H9 (cell line): ENCODE data around the gene LYZL6. TPM values are rescaled to one million over a fixed set of nuclear protein-coding genes. Genes with fewer than 3 reads are reported as not detected.

Experiments used
- DNase-seq: peaks from one replicate; pipeline ENCODE4 v3.0.0-alpha.2; 2017
- H2AFZ ChIP-seq: one replicate; pipeline ENCODE4 v1.6.1; 2013; ENCODE audit warnings: mild to moderate bottlenecking, low read length, control low read depth, moderate library complexity
- H2AK5ac ChIP-seq: 2 replicates; pipeline ENCODE4 v1.6.1; 2013; ENCODE audit warnings: low read length, control low read depth, mixed read lengths; ENCODE audit not compliant: insufficient read length
- H2BK120ac ChIP-seq: one replicate; pipeline ENCODE4 v1.6.1; 2013; ENCODE audit warnings: low read depth, mild to moderate bottlenecking, low read length, control low read depth, inconsistent platforms; ENCODE audit not compliant: poor library complexity, severe bottlenecking
- H2BK12ac ChIP-seq: 2 replicates; pipeline ENCODE4 v1.6.1; 2013; ENCODE audit warnings: low read length, control low read depth, mixed read lengths, low read depth; ENCODE audit not compliant: insufficient read length
- H2BK15ac ChIP-seq: 2 replicates; pipeline ENCODE4 v1.6.1; 2013; ENCODE audit warnings: low read depth, low read length, control low read depth
- H2BK20ac ChIP-seq: one replicate; pipeline ENCODE4 v1.6.1; 2013; ENCODE audit warnings: low read depth, mild to moderate bottlenecking, low read length, control low read depth, inconsistent platforms; ENCODE audit not compliant: poor library complexity, severe bottlenecking
- H2BK5ac ChIP-seq: 2 replicates; pipeline ENCODE4 v1.6.1; 2013; ENCODE audit warnings: low read length, control low read depth, mixed read lengths; ENCODE audit not compliant: insufficient read length
- H3K14ac ChIP-seq: 2 replicates; pipeline ENCODE4 v1.6.1; 2013; ENCODE audit warnings: low read length, control low read depth; ENCODE audit not compliant: insufficient read depth
- H3K18ac ChIP-seq: 2 replicates; pipeline ENCODE4 v1.6.1; 2013; ENCODE audit warnings: low read depth, mild to moderate bottlenecking, mixed read lengths, low read length, control low read depth; ENCODE audit not compliant: insufficient read length
- H3K23ac ChIP-seq: 2 replicates; pipeline ENCODE4 v1.6.1; 2013; ENCODE audit warnings: low read length, control low read depth, mixed read lengths, low read depth; ENCODE audit not compliant: insufficient read length
- H3K23me2 ChIP-seq: 2 replicates; pipeline ENCODE4 v1.6.1; 2013; ENCODE audit warnings: low read depth, mild to moderate bottlenecking, mixed read lengths, low read length, control low read depth; ENCODE audit not compliant: insufficient read length, poor library complexity, severe bottlenecking
- H3K27ac ChIP-seq: 2 replicates; pipeline ENCODE4 v1.5.1; 2013; ENCODE audit warnings: low read length, control low read depth, mixed read lengths, low read depth; ENCODE audit not compliant: insufficient read length
- H3K27me3 ChIP-seq: 2 replicates; pipeline ENCODE4 v1.6.1; 2013; ENCODE audit warnings: low read length, control low read depth, inconsistent platforms; ENCODE audit not compliant: insufficient read depth
- H3K4ac ChIP-seq: 2 replicates; pipeline ENCODE4 v1.6.1; 2013; ENCODE audit warnings: low read depth, mild to moderate bottlenecking, control low read depth, inconsistent platforms, low read length, moderate library complexity
- H3K4me1 ChIP-seq: 2 replicates; pipeline ENCODE4 v1.6.1; 2013; ENCODE audit warnings: low read length, control low read depth, inconsistent platforms; ENCODE audit not compliant: insufficient read depth
- H3K4me2 ChIP-seq: 2 replicates; pipeline ENCODE4 v1.6.1; 2013; ENCODE audit warnings: low read length, control low read depth, mixed read lengths; ENCODE audit not compliant: insufficient read length, insufficient read depth
- H3K56ac ChIP-seq: 2 replicates; pipeline ENCODE4 v1.6.1; 2013; ENCODE audit warnings: low read depth, mild to moderate bottlenecking, mixed read lengths, low read length, control low read depth; ENCODE audit not compliant: insufficient read length
- H3K79me1 ChIP-seq: 2 replicates; pipeline ENCODE4 v1.6.1; 2013; ENCODE audit warnings: low read depth, mild to moderate bottlenecking, moderate library complexity, low read length, control low read depth, inconsistent platforms; ENCODE audit not compliant: insufficient read depth, poor library complexity, severe bottlenecking
- H3K79me2 ChIP-seq: 2 replicates; pipeline ENCODE4 v1.6.1; 2013; ENCODE audit warnings: low read length, control low read depth, inconsistent platforms; ENCODE audit not compliant: insufficient read depth
- H3K9ac ChIP-seq: 2 replicates; pipeline ENCODE4 v1.6.1; 2013; ENCODE audit warnings: low read length, control low read depth, mixed read lengths; ENCODE audit not compliant: insufficient read length; ENCODE audit errors: extremely low read depth
- H3K9me3 ChIP-seq: one replicate; pipeline ENCODE4 v1.6.1; 2013; ENCODE audit warnings: low read depth, low read length, inconsistent platforms; ENCODE audit not compliant: control insufficient read depth
- H3T11ph ChIP-seq: one replicate; pipeline ENCODE4 v1.6.1; 2013; ENCODE audit warnings: mild to moderate bottlenecking, low read length, control low read depth, inconsistent platforms
- H4K20me1 ChIP-seq: one replicate; pipeline ENCODE4 v1.6.1; 2013; ENCODE audit not compliant: control insufficient read depth, insufficient read length, insufficient read depth
- H4K5ac ChIP-seq: 2 replicates; pipeline ENCODE4 v1.6.1; 2013; ENCODE audit warnings: low read depth, mild to moderate bottlenecking, mixed read lengths, low read length, control low read depth; ENCODE audit not compliant: insufficient read length
- H4K8ac ChIP-seq: replicated peaks from 2 replicates; pipeline ENCODE4 v1.6.1; 2013; ENCODE audit warnings: low read length, control low read depth, mixed read lengths, low read depth; ENCODE audit not compliant: insufficient read length
- H4K91ac ChIP-seq: 2 replicates; pipeline ENCODE4 v1.6.1; 2013; ENCODE audit warnings: low read depth, mild to moderate bottlenecking, moderate library complexity, mixed read lengths, low read length, control low read depth; ENCODE audit not compliant: insufficient read length
- H3K27ac Mint-ChIP-seq, 3 experiments: 2 replicates in 2 of 3; 3 replicates in 1 of 3; pipeline ENCODE4 v1.8.0; 2020 to 2021; ENCODE audit warnings: mixed read lengths in 3 of 3, mild to moderate bottlenecking in 1 of 3, moderate library complexity in 1 of 3
- H3K27me3 Mint-ChIP-seq: 2 replicates; pipeline ENCODE4 v1.8.0; 2021; ENCODE audit warnings: low read depth, mild to moderate bottlenecking, moderate library complexity, mixed read lengths
- H3K36me3 Mint-ChIP-seq, 3 experiments: 2 replicates in 2 of 3; 3 replicates in 1 of 3; pipeline ENCODE4 v1.8.0; 2020 to 2021; ENCODE audit warnings: low read depth in 3 of 3, mixed read lengths in 3 of 3; ENCODE audit not compliant: insufficient read depth in 1 of 3
- H3K4me1 Mint-ChIP-seq, 2 experiments: 2 replicates each; pipeline ENCODE4 v1.8.0; 2020; ENCODE audit warnings: mixed read lengths in 2 of 2
- H3K4me3 Mint-ChIP-seq, 2 experiments: 2 replicates in 1 of 2; 3 replicates in 1 of 2; pipeline ENCODE4 v1.8.0; 2020 to 2021; ENCODE audit warnings: mild to moderate bottlenecking in 2 of 2, mixed read lengths in 2 of 2, moderate library complexity in 1 of 2
- H3K9me3 Mint-ChIP-seq, 2 experiments: 2 replicates in 1 of 2; 3 replicates in 1 of 2; pipeline ENCODE4 v1.8.0; 2020; ENCODE audit warnings: mild to moderate bottlenecking in 2 of 2, mixed read lengths in 2 of 2, moderate library complexity in 1 of 2
- WGBS: extraction: QIAGEN DNeasy Blood & Tissue Kit; methylation state at CpG from one replicate; pipeline ENCODE4 v1.1.7; 2013; ENCODE audit warnings: missing lambda C conversion rate, low lambda C conversion rate, mixed read lengths; ENCODE audit not compliant: insufficient read length; ENCODE audit errors: extremely low coverage; 5-methylcytosine and 5-hydroxymethylcytosine counted together
- total RNA-seq: library from RNA; stranded (reverse); gene quantifications from 2 replicates; pipeline ENCODE4 v1.2.1, GENCODE V29; 2021
- TF ChIP-seq, protein P1 (sequence below): fragments of 200-600 bp; sonication (generic); conservative IDR thresholded peaks from 3 replicates; pipeline ENCODE4 v1.8.0; 2021; ENCODE audit warnings: antibody characterized with exemption, mild to moderate bottlenecking

LYZL6 gene
- total RNA-seq, 1 experiment from 2014 or later, result not detected

GRCh38 chr17:35913609-35914008 is 29.9 kb downstream of the LYZL6 start:
- H3K9ac ChIP-seq, result no peak overlapping the region
- H2AFZ ChIP-seq, result no peak overlapping the region
- no peaks in the 10 kb centered on the region for H3K4me1 Mint-ChIP-seq
- H3T11ph ChIP-seq, result no peak overlapping the region
- no peak overlapping the region for H3K4ac ChIP-seq
- peaks cover 17 to 61% of the 10 kb centered on the region in 2 experiments for H3K9me3 Mint-ChIP-seq
- no peak overlapping the region for H3K56ac ChIP-seq
- WGBS, result no CpG with 5 or more reads among the region's 4 CpGs
- H2BK12ac ChIP-seq, result no peak overlapping the region
- H2BK20ac ChIP-seq, result no peak overlapping the region
- TF ChIP-seq, protein P1, sequence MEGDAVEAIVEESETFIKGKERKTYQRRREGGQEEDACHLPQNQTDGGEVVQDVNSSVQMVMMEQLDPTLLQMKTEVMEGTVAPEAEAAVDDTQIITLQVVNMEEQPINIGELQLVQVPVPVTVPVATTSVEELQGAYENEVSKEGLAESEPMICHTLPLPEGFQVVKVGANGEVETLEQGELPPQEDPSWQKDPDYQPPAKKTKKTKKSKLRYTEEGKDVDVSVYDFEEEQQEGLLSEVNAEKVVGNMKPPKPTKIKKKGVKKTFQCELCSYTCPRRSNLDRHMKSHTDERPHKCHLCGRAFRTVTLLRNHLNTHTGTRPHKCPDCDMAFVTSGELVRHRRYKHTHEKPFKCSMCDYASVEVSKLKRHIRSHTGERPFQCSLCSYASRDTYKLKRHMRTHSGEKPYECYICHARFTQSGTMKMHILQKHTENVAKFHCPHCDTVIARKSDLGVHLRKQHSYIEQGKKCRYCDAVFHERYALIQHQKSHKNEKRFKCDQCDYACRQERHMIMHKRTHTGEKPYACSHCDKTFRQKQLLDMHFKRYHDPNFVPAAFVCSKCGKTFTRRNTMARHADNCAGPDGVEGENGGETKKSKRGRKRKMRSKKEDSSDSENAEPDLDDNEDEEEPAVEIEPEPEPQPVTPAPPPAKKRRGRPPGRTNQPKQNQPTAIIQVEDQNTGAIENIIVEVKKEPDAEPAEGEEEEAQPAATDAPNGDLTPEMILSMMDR, result no peak
- no peak overlapping the region for H3K4me3 Mint-ChIP-seq
- H3K36me3 Mint-ChIP-seq, result peaks cover 3 to 28% (median 18%) of the 10 kb centered on the region in 3 experiments
- no peak overlapping the region for H2BK120ac ChIP-seq
- H4K91ac ChIP-seq, result no peak overlapping the region
- H3K27ac Mint-ChIP-seq, result no peak overlapping the region
- no peak overlapping the region for H4K5ac ChIP-seq
- H2BK5ac ChIP-seq, result no peak overlapping the region
- H2AK5ac ChIP-seq, result no peak overlapping the region
- no peaks in the 10 kb centered on the region for H3K9me3 ChIP-seq
- no peak overlapping the region for H3K14ac ChIP-seq
- no peaks in the 10 kb centered on the region for H3K27me3 ChIP-seq
- H3K79me2 ChIP-seq, result 0 out of 2 replicates have a peak, but pooled peaks cover 1% of the 10 kb centered on the region
- H4K20me1 ChIP-seq, result no peaks in the 10 kb centered on the region
- no peak overlapping the region for H2BK15ac ChIP-seq
- no peak for DNase-seq
- no peak overlapping the region for H3K27ac ChIP-seq
- H3K23me2 ChIP-seq, result no peaks in the 10 kb centered on the region
- H4K8ac ChIP-seq, result no peak overlapping the region
- no peak overlapping the region for H3K4me2 ChIP-seq
- H3K27me3 Mint-ChIP-seq, result peaks cover 15% of the 10 kb centered on the region
- H3K4me1 ChIP-seq, result no peaks in the 10 kb centered on the region
- no peak overlapping the region for H3K18ac ChIP-seq
- no peak overlapping the region for H3K23ac ChIP-seq
- H3K79me1 ChIP-seq, result no peaks in the 10 kb centered on the region
